ENCODE data around the gene TRAP1.
A peak's percentile ranks its signal among the peaks of the same experiment; 100 is the strongest.
"Not testable (repeated sequence)": the region's sequence is repeated elsewhere in the genome, so short reads cannot be mapped to it uniquely, and the experiment has no call there.

The TRAP1 gene

GRCh38 chr16:3610698-3611145, 106.6 kb downstream of the TRAP1 start:
- H3K27me3 ChIP-seq (replicated peaks in 2 of 5; ENCODE audit: control insufficient read depth in 4 of 5, insufficient read depth in 5 of 5, low read length in 4 of 5) = no peaks in the 10 kb centered on the region
- peaks cover 5 to 35% (median 22%) of the 10 kb centered on the region in 4 experiments for H3K4me1 ChIP-seq (ENCODE audit: control extremely low read depth in 1 of 4, control insufficient read depth in 4 of 4, insufficient read depth in 4 of 4, low read length in 3 of 4)
- peaks cover 4 to 7% (median 6%) of the 10 kb centered on the region in 4 experiments for H3K36me3 ChIP-seq (ENCODE audit: control insufficient read depth in 4 of 4, insufficient read depth in 4 of 4, low read length in 3 of 4)
- 7% methylated on average over 6 of the region's 10 CpGs for WGBS (ENCODE audit: insufficient coverage)
- peak overlapping the region; percentile 86 to 97 (median 93) for H3K4me3 ChIP-seq (ENCODE audit: control insufficient read depth in 1 of 7, extremely low read depth in 1 of 7, insufficient read depth in 4 of 7, low read depth in 2 of 7, low read length in 6 of 7)
- CTCF ChIA-PET = no interaction called here
- POLR2A ChIA-PET = interaction anchor here (0.6 to 0.9 kb wide), 2 partner anchors 11 to 108 kb away, joined by 3 to 5 read pairs; no protein-coding TSS in a partner anchor
- H3K9me3 ChIP-seq (ENCODE audit: control extremely low read depth in 1 of 5, control insufficient read depth in 4 of 5, insufficient read depth in 2 of 5, low read depth in 1 of 5, low read length in 4 of 5) = no peaks in the 10 kb centered on the region
- H3K27ac ChIP-seq (ENCODE audit: insufficient read depth in 1 of 2, low read depth in 1 of 2, low read length in 2 of 2, poor library complexity in 1 of 2, severe bottlenecking in 2 of 2) = peak overlapping the region in 1 of 2 experiments; percentile 80
- DNase-seq = peak in 1 of 3 donors; percentile 25

DNA sequence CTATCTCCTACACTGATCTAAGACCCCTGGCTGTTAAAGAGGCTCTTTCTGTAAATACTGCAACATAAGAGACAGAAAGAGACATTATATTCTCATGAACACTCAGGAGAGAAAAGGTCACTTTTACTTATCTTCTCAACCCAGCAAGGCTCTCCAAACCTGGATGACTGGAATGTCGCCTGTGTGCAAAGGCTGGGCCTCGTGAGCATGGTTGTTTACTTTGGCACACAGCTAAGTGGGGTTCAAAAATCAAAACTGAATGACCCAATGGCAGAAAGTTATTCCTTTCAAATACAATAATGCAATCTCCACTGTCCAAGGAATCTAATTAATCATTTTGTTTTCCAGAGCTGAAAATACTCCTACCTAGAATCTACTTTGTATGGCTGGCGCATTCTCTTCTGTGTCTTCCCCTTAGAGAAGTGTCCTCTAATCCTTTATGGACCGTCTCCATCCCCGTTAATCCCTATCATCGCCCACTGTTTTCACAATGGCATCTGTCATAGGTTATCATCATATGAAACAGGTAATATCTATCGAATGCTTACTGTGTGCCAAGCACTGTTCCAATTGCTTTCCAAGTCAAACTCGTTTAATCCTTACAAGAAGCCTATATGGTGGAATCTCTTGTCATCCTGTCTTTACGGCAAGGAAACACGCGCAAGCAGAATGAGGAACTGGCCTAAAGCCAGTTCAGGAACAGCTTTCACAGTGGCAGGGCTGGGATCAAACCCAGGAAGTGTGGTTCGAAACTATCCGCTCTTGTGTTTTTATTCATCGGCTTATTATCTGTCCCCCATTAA, 107.2 kb downstream of the TRAP1 start:
- ChIA-PET CTCF (interaction anchor here (1.0 kb wide), 1 partner anchor 25 kb away, joined by 3 read pairs; no protein-coding TSS in a partner anchor), POLR2A (interaction anchor here (0.6 to 0.9 kb wide), 2 partner anchors 11 to 107 kb away, joined by 3 to 5 read pairs; no protein-coding TSS in a partner anchor)
- WGBS (ENCODE audit: insufficient coverage) = 45% methylated on average over 14 of the region's 14 CpGs
- DNase-seq = peak; percentile 34 to 44 (median 35)
- Histone ChIP-seq H3K9me3 (ENCODE audit: control extremely low read depth in 1 of 5, control insufficient read depth in 4 of 5, insufficient read depth in 2 of 5, low read depth in 1 of 5, low read length in 4 of 5) (no peaks in the 10 kb centered on the region), H3K4me3 (ENCODE audit: control insufficient read depth in 1 of 7, extremely low read depth in 1 of 7, insufficient read depth in 4 of 7, low read depth in 2 of 7, low read length in 6 of 7) (peak overlapping the region in 6 of 7 experiments; percentile 86 to 97 (median 94)), H3K36me3 (ENCODE audit: control insufficient read depth in 4 of 4, insufficient read depth in 4 of 4, low read length in 3 of 4) (peaks cover under 1 to 4% (median 3%) of the 10 kb centered on the region in 4 experiments), H3K4me1 (ENCODE audit: control extremely low read depth in 1 of 4, control insufficient read depth in 4 of 4, insufficient read depth in 4 of 4, low read length in 3 of 4) (peaks cover 5 to 35% (median 22%) of the 10 kb centered on the region in 4 experiments), H3K27ac (ENCODE audit: insufficient read depth in 1 of 2, low read depth in 1 of 2, low read length in 2 of 2, poor library complexity in 1 of 2, severe bottlenecking in 2 of 2) (no peak overlapping the region), H3K27me3 (replicated peaks in 2 of 5; ENCODE audit: control insufficient read depth in 4 of 5, insufficient read depth in 5 of 5, low read length in 4 of 5) (no peaks in the 10 kb centered on the region)

- H3K27me3 ChIP-seq (replicated peaks in 2 of 5; ENCODE audit: control insufficient read depth in 4 of 5, insufficient read depth in 5 of 5, low read length in 4 of 5); H3K4me3 ChIP-seq (ENCODE audit: control insufficient read depth in 1 of 7, extremely low read depth in 1 of 7, insufficient read depth in 4 of 7, low read depth in 2 of 7, low read length in 6 of 7); H3K27ac ChIP-seq (ENCODE audit: insufficient read depth in 1 of 2, low read depth in 1 of 2, low read length in 2 of 2, poor library complexity in 1 of 2, severe bottlenecking in 2 of 2); CTCF ChIA-PET; H3K36me3 ChIP-seq (ENCODE audit: control insufficient read depth in 4 of 4, insufficient read depth in 4 of 4, low read length in 3 of 4); POLR2A ChIA-PET; DNase-seq; H3K9me3 ChIP-seq (ENCODE audit: control extremely low read depth in 1 of 5, control insufficient read depth in 4 of 5, insufficient read depth in 2 of 5, low read depth in 1 of 5, low read length in 4 of 5): not testable (repeated sequence)
- peaks cover 5 to 31% (median 22%) of the 10 kb centered on the region in 4 experiments for H3K4me1 ChIP-seq (ENCODE audit: control extremely low read depth in 1 of 4, control insufficient read depth in 4 of 4, insufficient read depth in 4 of 4, low read length in 3 of 4)
- 96% methylated on average over 8 of the region's 13 CpGs for WGBS (ENCODE audit: insufficient coverage)
Observed at GRCh38 chr16:3608976-3609375, 108.3 kb downstream of the TRAP1 start.

DNA sequence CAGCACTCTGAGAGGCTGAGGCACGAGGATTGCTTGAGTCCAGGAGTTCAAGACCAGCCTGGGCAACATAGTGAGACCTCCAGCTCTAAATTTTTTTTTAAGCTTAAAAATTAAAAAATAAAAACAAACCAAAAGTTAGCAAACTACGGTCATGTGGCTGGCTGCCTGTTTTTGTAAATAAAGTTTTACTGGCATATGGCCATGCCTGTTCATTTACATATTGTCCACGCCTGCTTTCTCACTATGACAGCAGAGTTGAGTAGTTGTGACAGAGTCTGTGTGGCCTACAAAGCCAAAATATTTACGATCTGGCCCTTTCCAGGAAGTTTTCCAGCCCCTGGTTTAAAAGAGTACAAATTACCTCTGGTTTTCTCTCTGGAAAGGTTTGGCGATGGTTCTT, 109.3 kb downstream of the TRAP1 start:
- DNase-seq = no peak
- no peak overlapping the region for H3K27ac ChIP-seq (ENCODE audit: insufficient read depth in 1 of 2, low read depth in 1 of 2, low read length in 2 of 2, poor library complexity in 1 of 2, severe bottlenecking in 2 of 2)
- H3K36me3 ChIP-seq (ENCODE audit: control insufficient read depth in 4 of 4, insufficient read depth in 4 of 4, low read length in 3 of 4) = peaks cover 0 to 14% (median 5%) of the 10 kb centered on the region in 4 experiments
- H3K27me3 ChIP-seq (replicated peaks in 2 of 5; ENCODE audit: control insufficient read depth in 4 of 5, insufficient read depth in 5 of 5, low read length in 4 of 5) = no peaks in the 10 kb centered on the region
- H3K4me3 ChIP-seq (ENCODE audit: control insufficient read depth in 1 of 7, extremely low read depth in 1 of 7, insufficient read depth in 4 of 7, low read depth in 2 of 7, low read length in 6 of 7) = no peak overlapping the region
- ChIA-PET POLR2A (no interaction called here), CTCF (no interaction called here)
- 92% methylated on average over 4 of the region's 5 CpGs for WGBS (ENCODE audit: insufficient coverage)
- no peaks in the 10 kb centered on the region for H3K9me3 ChIP-seq (ENCODE audit: control extremely low read depth in 1 of 5, control insufficient read depth in 4 of 5, insufficient read depth in 2 of 5, low read depth in 1 of 5, low read length in 4 of 5)
- peaks cover 5 to 25% (median 21%) of the 10 kb centered on the region in 4 experiments for H3K4me1 ChIP-seq (ENCODE audit: control extremely low read depth in 1 of 4, control insufficient read depth in 4 of 4, insufficient read depth in 4 of 4, low read length in 3 of 4)
